A673 (cell line): ENCODE results near the gene UBE2K.

Experiments used
- CTCF ChIP-seq: fragments of 300-800, 200-600 bp; sonication (generic); conservative IDR thresholded peaks from 2 replicates; pipeline ENCODE4 v1.5.1; 2017; ENCODE audit warnings: low read depth, mild to moderate bottlenecking, antibody characterized with exemption, low read length, moderate library complexity, mixed read lengths
- EZH2 ChIP-seq: fragments of 200-600 bp; sonication (generic); IDR thresholded peaks from 2 replicates; pipeline ENCODE4 v1.6.1; 2017; ENCODE audit warnings: borderline replicate concordance, low read depth, mild to moderate bottlenecking, mixed read lengths, antibody characterized with exemption, low read length; ENCODE audit not compliant: poor library complexity, severe bottlenecking

- TF ChIP-seq CTCF, result no peak
- no peak for TF ChIP-seq EZH2
Observed at GRCh38 chr4:39662683-39663082, 35.3 kb upstream of the UBE2K start.
